Hindlimb muscle (tissue), 1 donor: Measurements from ENCODE around the gene GNPAT. TPM values are rescaled to one million over a fixed set of nuclear protein-coding genes. Genes with fewer than 3 reads are reported as not detected.

Experiments
- DNase-seq: peaks from one replicate; pipeline ENCODE4 v3.0.0-alpha.2; 2013
- polyA plus RNA-seq: library from polyadenylated mRNA; unstranded; fragments of 120-200 nt; gene quantifications from one replicate; pipeline ENCODE4 v1.2.1, GENCODE V29; 2013; ENCODE audit not compliant: insufficient read length

Gene GNPAT
- polyA plus RNA-seq, 1 donor, result 59.5 TPM

DNA sequence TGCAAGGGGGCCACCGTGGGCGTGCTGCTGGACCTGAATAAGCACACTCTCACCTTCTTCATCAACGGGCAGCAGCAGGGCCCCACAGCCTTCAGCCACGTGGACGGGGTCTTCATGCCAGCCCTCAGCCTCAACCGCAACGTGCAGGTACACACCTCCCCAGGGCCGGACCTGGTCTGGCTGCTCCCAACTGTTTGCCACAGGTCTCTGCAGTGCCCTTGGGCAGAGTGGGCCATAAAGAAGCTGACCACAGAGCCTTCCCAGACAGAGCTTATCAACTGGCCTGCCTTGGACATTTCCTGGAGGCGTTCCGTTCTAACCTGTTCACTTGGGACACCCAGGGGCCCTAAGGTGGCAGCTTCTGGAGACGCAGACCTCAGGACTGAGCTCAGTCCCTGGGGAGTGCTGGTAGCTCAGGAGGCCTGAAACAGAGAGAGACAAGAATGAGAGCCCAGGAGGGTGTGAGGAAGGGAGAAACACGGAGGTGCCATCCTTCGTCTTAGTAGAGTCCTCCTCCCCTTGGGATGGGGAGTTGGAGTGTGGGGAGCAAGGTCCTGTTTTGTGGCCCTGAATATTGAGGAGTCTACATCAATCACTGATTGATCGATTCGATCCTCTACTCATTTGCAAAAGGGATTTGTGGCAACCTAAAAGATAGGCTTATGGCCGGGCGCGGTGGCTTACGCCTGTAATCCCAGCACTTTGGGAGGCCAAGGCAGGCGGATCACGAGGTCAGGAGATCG is 27.0 kb upstream of the GNPAT start:
- DNase-seq, result no peak

DNA sequence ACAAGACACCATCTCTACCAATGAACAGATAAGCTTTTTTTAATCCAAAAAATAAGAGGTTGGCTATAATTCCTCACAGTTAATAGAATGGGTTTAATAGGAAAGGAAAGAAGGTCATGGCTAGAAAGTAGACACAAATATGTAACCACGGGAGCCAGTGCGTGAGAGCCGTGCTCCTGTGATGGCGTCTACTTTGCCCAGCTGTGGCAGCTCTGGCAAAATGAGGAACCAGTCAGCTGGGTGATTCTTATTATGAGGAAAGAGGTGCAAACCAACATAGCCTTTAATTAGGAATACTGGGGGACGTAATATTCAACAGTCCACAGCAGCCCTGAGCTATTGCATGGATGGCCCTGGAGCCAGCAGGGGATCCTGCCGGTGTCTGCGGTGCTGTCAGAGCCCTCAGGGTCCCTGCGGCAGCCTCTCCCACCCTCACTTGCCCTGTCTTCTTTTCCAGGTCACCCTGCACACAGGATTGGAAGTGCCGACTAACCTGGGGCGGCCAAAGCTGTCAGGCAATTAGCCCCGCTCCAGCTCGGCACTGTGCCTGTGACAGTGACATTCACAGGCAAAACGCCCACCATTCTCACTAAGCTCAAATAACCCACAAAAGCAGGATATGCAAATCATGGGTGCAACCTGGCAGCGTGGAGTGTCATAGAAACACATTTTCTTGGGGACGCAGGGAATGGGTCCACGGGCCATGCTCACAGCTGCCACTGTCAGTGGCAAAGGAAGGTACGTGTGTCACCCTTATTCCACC is 25.9 kb upstream of the GNPAT start:
- no peak for DNase-seq

DNA sequence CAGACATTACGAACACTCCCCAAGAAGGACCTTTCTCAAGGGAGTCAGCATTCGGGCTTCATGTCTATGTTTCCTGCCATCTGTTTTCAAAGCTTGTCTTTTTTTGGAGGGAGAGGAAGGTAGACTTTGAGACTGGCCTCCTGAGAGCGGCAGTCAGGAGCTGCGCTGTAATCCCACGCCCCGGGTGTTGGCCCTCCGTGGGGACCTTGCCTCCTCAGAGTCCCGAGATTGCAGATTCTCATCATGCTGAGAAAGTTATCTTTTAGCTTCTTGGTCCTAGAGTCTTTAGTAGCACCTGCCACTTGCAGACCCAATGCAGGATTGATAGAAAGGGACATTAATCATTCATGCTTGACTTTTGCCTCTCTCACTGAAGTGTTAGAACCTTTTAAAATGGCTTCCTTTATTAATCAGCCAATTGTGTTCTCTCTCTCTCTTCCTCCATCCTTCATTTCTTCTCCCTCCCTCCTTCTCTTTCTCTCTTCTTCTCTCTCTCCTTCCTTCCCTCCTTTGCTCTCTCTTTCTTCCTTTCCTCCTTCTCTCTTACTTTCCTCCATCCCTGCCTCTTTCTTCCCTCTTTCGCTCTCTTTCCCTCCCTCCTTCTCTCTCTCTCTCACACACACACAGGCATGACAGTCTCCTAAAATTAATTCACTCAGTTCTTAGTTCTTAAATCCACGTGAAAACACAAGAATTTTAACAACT is 25.2 kb upstream of the GNPAT start:
- DNase-seq, result no peak

DNA sequence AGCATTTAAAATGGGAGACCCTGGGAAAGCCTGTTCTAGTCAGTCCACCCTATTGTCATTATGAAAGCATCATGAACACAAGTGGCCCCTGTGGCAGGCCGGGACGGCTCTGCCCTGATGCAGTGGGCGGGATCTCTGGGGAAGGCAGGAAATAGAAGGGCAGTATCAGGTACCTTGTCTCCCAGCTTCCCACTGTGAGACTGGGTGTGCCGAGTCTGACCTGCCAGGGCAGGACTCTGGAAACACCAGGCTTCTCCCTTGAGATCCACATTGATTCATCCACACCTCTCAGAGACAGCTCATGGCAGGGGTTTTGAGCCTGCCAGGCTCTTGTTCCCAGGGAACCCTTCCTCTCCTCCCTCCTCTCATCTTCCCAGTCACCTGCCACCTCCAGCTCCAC is 24.5 kb upstream of the GNPAT start:
- DNase-seq, result no peak

GRCh38 chr1:231217056-231217455 is 24.0 kb upstream of the GNPAT start:
- no peak for DNase-seq

- DNase-seq, result no peak
Observed at GRCh38 chr1:231218078-231218477, 22.9 kb upstream of the GNPAT start.

- DNase-seq, result no peak
Observed at GRCh38 chr1:231219422-231220401, 21.3 kb upstream of the GNPAT start.

- no peak for DNase-seq
Observed at GRCh38 chr1:231220801-231221200, 20.2 kb upstream of the GNPAT start.

DNA sequence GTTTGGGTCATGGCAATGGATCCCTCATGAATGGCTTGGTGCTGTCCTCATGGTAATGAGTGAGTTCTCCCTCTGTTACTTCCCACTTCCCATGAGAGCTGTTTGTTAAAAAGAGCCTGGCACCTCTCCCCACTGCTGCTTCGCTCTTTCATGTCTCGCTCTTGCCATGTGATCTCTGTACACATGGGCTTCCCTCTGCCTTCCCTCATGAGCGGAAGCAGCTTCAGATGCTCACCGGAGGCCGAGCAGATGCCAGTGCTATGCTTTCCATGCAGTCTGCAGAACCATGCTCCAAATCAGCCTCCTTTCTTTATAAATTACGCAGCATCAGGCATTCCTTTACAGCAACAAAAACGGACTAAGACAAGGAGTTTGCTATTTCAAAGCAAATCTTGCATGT is 14.9 kb upstream of the GNPAT start:
- DNase-seq, result no peak

DNA sequence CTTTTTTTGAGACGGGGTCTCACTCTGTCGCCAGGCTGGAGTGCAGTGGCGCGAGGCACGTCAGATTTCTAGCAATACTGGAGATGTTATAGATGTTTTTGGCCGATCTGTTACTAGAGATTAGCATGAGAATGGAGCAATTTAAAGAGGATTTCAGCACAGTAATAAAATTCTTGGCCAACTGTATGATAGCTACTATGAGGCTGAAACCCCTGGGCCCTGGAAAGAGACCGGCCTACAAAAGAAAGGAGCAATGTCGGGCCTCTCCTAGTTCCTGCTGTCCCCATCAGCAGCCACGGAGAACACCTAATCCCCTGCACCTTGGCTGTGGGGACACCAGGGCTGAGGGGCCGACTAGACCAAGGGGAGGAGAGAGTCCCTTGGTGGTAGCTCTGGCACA is 9.5 kb upstream of the GNPAT start:
- no peak for DNase-seq

GRCh38 chr1:231232870-231233734 is 7.9 kb upstream of the GNPAT start:
- no peak for DNase-seq

GRCh38 chr1:231233735-231234417 is 7.1 kb upstream of the GNPAT start:
- DNase-seq, result no peak

- no peak for DNase-seq
Observed at GRCh38 chr1:231234506-231234905, 6.5 kb upstream of the GNPAT start.

- no peak for DNase-seq
Observed at GRCh38 chr1:231235526-231236207, 5.3 kb upstream of the GNPAT start.

DNA sequence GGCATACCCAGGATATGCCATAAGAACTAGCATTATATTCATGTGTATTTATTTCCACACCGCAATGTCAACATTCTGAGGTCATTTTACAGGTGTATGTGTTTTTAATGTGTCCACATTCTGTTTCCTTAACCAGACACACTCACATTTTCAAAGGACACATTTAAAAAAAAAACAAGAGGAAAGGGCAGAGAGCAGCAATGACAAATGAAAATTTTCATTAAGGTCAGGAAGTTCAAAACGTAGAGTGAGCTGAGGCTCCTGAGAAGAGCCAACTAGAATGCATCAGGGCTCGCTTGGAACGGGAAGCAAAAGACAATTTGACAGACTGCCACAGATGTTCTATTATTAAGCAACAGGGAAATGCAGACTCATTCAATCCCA is 4.8 kb upstream of the GNPAT start:
- peak; percentile 51 for DNase-seq

GRCh38 chr1:231236938-231237337 is 4.1 kb upstream of the GNPAT start:
- DNase-seq, result no peak

DNA sequence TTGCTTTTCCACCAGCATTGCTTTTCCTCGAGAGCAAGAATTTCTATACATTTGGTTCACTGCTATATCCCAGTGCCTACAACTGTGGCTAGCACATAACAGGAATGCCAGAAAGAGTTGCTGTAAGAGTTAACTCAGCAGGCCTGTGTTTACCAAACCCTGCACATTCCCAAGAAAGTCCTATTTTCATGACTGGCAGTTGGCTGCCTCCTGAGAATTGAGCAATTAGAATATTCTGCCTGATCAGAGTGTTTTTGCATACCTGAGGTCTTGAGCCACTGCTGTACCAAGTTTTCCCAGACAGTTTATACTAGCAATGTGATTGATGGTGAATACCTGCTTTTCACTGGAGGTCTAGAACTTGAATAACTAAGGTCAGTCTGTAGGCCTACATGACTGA is 2.7 kb upstream of the GNPAT start:
- no peak for DNase-seq

DNA sequence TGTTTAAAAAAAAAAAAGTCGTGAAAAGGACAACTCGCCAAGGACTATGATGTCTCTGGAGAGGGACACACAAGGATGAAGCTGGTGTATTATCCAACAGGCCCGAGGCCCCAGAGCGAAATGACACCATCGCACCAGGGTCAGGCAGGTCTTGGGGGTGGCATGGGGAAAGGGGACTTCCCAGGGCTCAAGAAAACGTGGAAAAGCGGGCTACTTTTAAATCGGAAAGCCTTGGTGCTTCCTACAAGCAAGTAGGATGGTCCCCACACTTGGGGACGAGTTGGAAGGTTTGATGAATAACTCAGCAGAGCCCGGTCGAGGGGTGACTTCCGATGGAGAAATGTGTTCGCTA is 505 bp upstream of the GNPAT start:
- DNase-seq, result peak; percentile 38

GRCh38 chr1:231241750-231242149 is 738 bp downstream of the GNPAT start:
- no peak for DNase-seq

DNA sequence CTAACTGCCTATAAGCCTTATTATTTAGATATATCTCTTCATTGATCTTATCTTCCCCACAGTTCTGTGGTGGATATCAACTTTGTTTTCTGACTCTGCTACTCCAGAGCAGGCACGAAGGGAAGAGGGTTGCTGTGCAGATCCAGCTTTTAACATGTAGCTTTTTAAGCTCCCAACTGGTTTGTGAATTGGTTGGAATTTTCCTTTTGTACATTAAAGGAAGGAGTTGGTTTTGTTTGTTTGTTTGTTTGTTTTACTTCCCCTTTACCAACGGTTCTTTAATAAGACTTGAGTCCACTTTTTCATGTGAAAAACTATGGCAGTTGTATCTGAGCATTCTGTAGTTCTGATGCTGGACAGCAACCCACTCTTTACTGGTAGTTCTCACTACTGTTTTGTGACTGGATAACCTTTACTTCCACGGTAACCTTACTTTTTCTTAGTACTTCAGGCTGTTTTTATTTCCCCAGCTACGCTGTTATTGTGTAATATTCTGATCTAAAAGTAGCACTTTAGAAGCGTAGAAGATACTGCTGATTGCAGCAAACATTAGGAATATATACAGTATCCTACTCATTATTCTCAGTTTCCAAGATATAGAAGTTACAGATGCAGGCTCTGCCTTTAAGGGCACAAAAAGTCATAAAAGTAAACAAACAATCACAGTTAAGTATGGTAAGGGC is 1.6 kb downstream of the GNPAT start:
- no peak for DNase-seq
